Lower lobe of right lung (tissue), 2 donors: Measurements from ENCODE around the gene NR6A1. TPM values are rescaled to one million over a fixed set of nuclear protein-coding genes. Genes with fewer than 3 reads are reported as not detected.

Source experiments
- ATAC-seq, 2 donors: fragments of 200-7000 bp; cut with Tn5 transposase; one replicate each; pipeline ENCODE4 v1.9.1; 2020 to 2022; ENCODE audit warnings: mild to moderate bottlenecking in 2 of 2, moderate library complexity in 2 of 2
- DNase-seq: peaks from one replicate; pipeline ENCODE4 v3.0.0-alpha.2; 2020
- H3K27ac ChIP-seq: fragments of 200-600 bp; one replicate; pipeline ENCODE4 v1.8.0; 2022
- H3K27me3 ChIP-seq: fragments of 200-600 bp; one replicate; pipeline ENCODE4 v1.8.0; 2022; ENCODE audit warnings: low read depth
- H3K36me3 ChIP-seq: fragments of 200-600 bp; one replicate; pipeline ENCODE4 v1.8.0; 2022; ENCODE audit warnings: mild to moderate bottlenecking
- H3K4me1 ChIP-seq: fragments of 200-600 bp; one replicate; pipeline ENCODE4 v1.8.0; 2022
- H3K4me3 ChIP-seq: fragments of 200-600 bp; one replicate; pipeline ENCODE4 v1.8.0; 2022; ENCODE audit warnings: mild to moderate bottlenecking
- H3K9me3 ChIP-seq: fragments of 200-600 bp; one replicate; pipeline ENCODE4 v1.8.0; 2022
- intact Hi-C: fragments of 100-400 bp; cut with DNase I; formaldehyde crosslinking; loops from one replicate; pipeline ENCODE4 v1.11.0; 2022
- total RNA-seq: library from RNA; stranded (reverse); fragmentation: NEBNext Ultra II Directional; extraction: Animal tissue kit (Norgen Biotek cat#: 25700); gene quantifications from one replicate; pipeline ENCODE4 v1.2.1, GENCODE V29; 2021
- TF ChIP-seq, protein P1 (sequence below): fragments of 200-600 bp; IDR thresholded peaks from one replicate; pipeline ENCODE4 v1.8.0; 2022; ENCODE audit warnings: antibody characterized with exemption, mild to moderate bottlenecking
- donor health status: DM: no; HTN: yes; CAD: no; lungs with severe emphysema.

Gene NR6A1
- total RNA-seq, 1 donor from 2014 or later = 4.5 TPM

DNA sequence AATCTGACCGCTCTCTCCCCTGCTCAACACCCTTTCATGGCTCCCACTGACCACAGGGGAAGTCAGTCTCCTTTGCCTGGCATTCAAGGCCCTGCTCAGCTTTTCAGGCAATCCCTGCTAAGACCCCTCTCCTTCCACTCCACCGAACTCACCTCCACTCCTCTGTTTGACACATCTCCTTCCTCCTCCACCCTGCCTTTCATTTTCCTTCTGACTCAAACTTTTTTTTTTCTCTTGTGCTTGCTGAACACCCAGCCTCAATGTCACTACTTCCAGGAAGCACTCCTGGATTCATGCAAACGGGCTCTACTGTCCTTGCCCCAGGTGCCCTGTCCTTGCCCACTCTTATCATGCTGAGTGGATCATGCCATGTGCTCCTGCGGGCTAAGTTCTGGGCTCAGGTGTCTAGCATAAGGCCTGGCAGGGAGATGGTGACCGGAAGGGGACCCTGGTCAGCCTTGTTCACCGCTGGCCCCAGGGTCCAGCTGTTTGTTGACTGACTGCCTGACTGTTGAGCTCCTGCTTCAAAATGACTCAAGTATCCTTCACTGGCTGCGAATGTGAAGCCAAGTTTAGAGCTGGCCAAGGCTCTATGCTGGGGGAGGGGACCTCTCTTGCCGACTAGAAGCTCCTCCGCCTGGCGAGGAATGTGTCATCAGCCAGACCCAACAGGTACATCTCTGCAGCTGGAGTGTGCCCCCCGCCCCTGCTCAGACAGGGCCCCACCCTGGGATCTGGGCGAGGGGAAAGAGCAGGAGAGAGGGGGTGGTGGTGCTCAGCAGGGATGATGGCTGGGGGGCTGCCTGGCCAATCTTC is 270.1 kb downstream of the NR6A1 start:
- Histone ChIP-seq H3K36me3 (no peaks in the 10 kb centered on the region), H3K27me3 (peaks cover 59% of the 10 kb centered on the region), H3K4me3 (no peak overlapping the region), H3K27ac (no peak overlapping the region), H3K9me3 (no peaks in the 10 kb centered on the region), H3K4me1 (peaks cover 4% of the 10 kb centered on the region)
- DNase-seq (peak; percentile 32), ATAC-seq (no peak)
- intact Hi-C loops = no loop called here
- TF ChIP-seq, protein P1, sequence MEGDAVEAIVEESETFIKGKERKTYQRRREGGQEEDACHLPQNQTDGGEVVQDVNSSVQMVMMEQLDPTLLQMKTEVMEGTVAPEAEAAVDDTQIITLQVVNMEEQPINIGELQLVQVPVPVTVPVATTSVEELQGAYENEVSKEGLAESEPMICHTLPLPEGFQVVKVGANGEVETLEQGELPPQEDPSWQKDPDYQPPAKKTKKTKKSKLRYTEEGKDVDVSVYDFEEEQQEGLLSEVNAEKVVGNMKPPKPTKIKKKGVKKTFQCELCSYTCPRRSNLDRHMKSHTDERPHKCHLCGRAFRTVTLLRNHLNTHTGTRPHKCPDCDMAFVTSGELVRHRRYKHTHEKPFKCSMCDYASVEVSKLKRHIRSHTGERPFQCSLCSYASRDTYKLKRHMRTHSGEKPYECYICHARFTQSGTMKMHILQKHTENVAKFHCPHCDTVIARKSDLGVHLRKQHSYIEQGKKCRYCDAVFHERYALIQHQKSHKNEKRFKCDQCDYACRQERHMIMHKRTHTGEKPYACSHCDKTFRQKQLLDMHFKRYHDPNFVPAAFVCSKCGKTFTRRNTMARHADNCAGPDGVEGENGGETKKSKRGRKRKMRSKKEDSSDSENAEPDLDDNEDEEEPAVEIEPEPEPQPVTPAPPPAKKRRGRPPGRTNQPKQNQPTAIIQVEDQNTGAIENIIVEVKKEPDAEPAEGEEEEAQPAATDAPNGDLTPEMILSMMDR = no peak

DNA sequence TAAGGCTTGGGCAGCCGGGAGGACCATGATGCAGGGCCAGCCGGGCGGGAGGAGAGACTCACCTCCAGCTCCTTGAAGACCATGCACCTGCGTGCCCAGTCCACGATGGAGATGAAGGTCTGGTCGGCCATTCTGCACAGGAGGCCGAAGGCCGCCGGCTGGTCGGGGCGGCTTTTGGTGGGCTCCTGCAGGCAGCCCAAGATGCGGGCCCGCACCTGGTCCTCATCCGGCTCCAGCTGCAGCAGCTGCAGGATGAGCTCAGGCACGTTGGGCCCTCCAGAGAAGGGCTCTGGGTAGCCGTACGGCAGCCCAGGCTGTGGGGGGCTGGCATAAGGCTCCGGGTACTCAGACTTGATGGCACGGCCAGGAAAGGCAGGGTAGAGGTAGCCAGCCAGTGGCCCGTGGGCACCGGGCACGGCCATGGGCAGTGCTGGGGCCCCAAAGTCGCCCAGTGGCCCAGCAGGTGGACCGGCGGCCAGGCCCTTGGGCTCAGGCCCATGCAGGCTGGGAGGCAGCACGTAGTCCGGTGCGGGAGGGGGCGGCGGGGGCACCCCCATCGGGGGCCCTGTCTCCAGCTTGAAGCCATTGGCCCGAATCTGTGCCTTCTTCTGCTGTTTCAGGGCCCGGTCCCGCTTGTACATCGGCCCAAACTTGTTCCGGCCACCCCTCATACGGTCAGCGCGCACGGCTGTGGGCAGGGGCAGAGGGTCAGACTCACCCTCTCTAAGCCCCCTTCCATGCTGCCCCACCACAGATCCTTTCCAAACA is 270.9 kb downstream of the NR6A1 start:
- Histone ChIP-seq H3K4me1 (peaks cover 4% of the 10 kb centered on the region), H3K27me3 (peaks cover 57% of the 10 kb centered on the region), H3K4me3 (no peak overlapping the region), H3K36me3 (no peaks in the 10 kb centered on the region), H3K27ac (no peak overlapping the region), H3K9me3 (no peaks in the 10 kb centered on the region)
- intact Hi-C loops = no loop called here
- ATAC-seq = no peak
- DNase-seq = peak; percentile 37
- TF ChIP-seq, protein P1 = no peak

DNA sequence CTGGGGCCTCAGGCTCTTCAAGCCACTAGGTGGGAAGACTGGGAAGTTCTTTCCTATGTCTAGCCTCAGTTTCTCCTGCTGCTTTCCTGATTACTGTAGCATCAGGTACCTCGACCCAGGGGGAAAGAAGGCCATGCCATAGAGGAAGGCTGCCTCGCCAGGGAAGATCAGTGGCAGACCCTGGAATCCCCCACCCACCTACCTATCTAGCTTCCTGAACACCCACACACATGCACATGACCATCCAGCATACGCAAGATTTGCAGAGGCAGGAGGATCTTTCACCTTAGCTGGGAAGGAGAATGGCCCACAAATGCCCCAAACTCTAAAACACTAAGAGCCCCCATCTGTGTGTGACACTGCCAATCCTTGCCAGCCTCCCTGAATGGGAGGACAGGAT is 271.9 kb downstream of the NR6A1 start:
- H3K9me3 ChIP-seq = no peaks in the 10 kb centered on the region
- TF ChIP-seq, protein P1 = no peak
- no peak overlapping the region for H3K4me3 ChIP-seq
- ATAC-seq = no peak
- H3K36me3 ChIP-seq = no peaks in the 10 kb centered on the region
- peaks cover 59% of the 10 kb centered on the region for H3K27me3 ChIP-seq
- DNase-seq = no peak
- peaks cover 2% of the 10 kb centered on the region for H3K4me1 ChIP-seq
- intact Hi-C loops = no loop called here
- no peak overlapping the region for H3K27ac ChIP-seq

DNA sequence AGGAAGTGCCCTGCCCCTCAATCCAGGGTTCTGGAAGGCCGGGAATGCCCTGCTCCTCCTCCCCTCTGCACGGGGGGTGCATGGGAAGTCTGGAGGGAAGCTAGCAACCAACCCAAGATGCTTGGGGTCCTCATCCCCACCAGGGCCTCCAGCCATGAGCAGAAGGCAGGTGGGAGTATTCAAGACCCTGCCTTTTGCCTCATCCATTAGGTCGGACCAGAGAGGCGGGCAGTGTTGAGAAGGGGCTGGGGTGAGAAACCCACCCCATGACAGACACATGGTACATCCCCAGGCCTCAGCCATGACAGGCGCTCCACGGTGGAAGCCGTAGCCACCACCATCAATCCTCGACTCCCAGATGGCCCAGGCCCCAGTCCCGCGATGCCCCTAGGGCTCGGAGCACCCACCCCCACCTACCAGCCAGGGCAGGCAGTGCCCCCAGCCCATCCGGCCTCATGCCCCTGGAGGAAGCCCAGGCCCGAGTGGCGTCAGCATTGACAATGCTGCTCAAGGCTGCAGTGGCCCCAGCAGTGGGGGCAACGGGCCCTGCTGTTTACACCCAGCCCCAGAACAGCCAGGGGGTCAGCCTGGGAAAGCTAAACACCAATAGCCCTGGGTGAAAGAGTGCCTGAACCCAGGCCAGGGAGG is 272.5 kb downstream of the NR6A1 start:
- intact Hi-C loops = no loop called here
- no peak for DNase-seq
- no peaks in the 10 kb centered on the region for H3K9me3 ChIP-seq
- no peaks in the 10 kb centered on the region for H3K36me3 ChIP-seq
- TF ChIP-seq, protein P1 = no peak
- H3K4me1 ChIP-seq = no peaks in the 10 kb centered on the region
- no peak overlapping the region for H3K27ac ChIP-seq
- ATAC-seq = no peak
- H3K27me3 ChIP-seq = peaks cover 54% of the 10 kb centered on the region
- no peak overlapping the region for H3K4me3 ChIP-seq

DNA sequence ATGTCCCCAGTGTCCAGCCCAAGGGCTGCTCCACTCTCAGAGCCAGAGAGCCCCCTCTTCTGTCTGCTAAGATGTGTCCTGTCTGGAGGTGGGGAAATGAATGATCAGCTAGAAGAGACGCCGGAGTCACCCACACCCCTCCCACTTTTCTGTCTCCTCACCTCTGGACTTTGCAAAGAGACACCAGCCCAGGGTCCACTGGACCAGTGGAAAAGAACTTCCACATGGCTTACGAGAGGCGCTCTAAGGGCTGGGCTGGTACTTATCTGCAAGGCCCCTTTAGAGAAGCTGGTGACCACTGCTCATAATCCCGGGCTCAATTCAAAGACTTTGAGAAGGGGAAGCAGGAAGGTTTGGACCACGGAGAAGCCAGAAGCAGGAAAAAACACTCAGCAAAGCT is 273.1 kb downstream of the NR6A1 start:
- Histone ChIP-seq H3K4me3 (no peak overlapping the region), H3K27ac (no peak overlapping the region), H3K27me3 (peaks cover 48% of the 10 kb centered on the region), H3K4me1 (no peaks in the 10 kb centered on the region), H3K36me3 (no peaks in the 10 kb centered on the region), H3K9me3 (no peaks in the 10 kb centered on the region)
- DNase-seq = no peak
- intact Hi-C loops = no loop called here
- TF ChIP-seq, protein P1 = no peak
- ATAC-seq = no peak
